NCI-H146 (cell line): ENCODE results near the gene MMRN1.

Experiments
- DNase-seq: peaks from one replicate; lab custom pipeline; 2025; lab: John Stamatoyannopoulos, UW

The MMRN1 gene

DNA sequence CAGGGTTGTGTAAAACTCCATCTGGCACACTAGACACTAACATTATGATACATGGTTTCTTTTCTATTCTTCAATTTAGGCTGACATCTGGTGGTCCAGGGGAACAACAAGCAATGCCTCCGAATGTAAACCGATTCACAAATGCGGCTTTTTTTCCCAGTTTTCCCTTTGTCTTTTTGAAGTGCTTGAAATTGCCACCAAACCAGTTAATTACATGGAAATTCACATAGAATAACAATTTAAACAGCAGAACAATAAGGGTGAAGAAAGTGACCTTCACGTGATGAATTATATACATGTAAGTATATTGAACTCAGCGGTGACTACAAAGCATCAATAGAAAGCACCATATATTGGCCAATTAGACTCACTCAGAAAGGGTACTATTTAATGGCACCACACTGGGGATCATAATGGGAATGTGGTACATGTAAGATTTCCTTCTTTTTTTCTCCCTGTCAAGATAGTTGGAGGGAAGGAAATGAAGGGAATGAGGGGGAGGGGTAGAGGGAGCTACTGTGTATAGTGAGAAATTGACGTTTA is 103.9 kb downstream of the MMRN1 start:
- DNase-seq, result no peak

DNA sequence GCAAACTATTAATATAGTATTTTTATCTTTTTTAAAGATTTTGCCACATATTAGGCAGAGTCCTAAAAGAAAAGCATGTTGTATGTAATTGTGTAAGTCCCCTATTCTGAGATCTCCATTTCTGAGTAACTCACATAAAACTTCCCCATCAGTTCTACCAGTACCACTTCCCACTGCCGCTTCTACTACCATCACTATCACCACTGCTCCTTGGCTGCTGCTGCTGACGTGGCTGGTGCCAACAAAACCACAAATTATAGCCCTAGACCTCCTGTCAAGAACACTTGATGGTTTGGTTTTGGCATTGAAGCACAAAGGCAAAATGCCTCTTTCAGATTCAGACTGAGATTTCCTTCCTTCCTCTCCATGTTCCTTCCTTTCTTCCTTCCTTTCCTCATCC is 106.4 kb downstream of the MMRN1 start:
- DNase-seq, result no peak

DNA sequence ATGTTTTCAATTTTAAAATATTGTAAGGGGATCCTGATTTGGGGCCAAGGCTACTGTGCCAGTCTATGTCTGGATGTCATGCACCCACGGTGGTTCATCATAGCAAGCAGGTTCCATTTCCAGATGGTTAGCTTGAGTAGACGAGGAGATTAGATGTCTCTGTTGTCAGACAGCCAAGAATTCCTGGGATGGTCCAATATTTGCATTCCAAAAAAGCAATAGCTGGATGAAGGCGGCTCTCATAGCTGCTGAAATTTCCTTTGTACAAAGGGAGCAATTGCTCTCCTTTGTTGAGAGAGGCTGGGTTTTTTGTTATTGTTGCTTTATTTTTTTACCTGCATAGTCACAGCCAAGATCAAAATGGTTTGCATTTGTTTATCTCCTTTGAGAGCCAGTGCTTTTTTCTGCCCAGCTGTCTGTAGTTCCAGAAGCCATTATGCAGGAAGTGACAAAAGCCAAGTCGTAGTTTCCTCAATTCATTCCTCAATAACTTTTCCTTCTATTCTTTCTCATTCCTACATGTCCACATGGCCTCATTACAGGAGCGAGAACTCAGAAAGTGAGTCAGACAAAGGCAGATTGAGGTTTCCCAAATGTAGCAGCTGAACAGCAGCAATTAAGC is 107.9 kb downstream of the MMRN1 start:
- DNase-seq, result no peak
